HG03064 (cell line): ENCODE data around the gene ARHGEF16.

Source experiments
- ATAC-seq: cut with Tn5 transposase; IDR thresholded peaks from one replicate; pipeline ENCODE4 v1.9.1; 2021; ENCODE audit warnings: low read depth; ENCODE audit not compliant: unreplicated experiment

Gene ARHGEF16

DNA sequence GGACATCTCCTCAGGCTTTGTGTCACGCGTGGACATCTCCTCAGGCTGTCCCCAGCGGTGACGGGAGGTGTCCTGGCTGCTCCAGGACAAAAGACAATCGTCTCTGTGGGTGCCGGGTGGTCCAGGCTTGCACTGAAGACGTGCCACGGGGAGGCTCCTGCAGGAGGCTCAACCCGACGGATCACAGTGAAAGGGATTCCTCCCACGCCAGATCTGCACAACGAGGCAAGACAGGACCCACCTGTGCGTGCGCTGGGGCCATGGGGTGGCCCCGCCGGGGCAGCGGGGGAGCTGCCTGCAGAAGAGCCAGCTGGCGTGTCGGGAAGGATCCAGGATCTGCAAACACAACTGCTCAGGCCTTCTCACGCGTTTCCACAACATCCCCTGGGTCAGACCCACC, 18.8 kb upstream of the ARHGEF16 start:
- ATAC-seq = no peak

DNA sequence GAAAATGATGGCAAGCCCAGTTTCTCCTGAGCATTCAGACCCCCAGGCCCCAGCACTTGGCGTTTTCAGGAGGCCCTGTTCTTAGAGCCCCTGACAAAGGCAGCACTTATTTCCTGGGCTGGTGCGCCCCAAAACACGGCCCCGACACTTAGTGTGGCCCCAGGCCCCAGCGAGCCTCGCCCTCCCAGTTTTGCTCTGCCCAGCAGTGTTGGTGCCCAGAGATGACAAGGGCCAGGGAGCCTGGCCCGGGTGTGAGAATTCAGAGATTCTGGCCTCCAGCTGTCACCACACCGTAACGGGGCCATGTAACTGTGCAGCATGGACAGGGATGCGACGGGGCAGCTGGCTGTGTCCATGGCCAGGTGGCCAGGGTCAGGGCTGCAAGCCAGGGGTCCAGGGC, 18.0 kb upstream of the ARHGEF16 start:
- ATAC-seq = no peak

DNA sequence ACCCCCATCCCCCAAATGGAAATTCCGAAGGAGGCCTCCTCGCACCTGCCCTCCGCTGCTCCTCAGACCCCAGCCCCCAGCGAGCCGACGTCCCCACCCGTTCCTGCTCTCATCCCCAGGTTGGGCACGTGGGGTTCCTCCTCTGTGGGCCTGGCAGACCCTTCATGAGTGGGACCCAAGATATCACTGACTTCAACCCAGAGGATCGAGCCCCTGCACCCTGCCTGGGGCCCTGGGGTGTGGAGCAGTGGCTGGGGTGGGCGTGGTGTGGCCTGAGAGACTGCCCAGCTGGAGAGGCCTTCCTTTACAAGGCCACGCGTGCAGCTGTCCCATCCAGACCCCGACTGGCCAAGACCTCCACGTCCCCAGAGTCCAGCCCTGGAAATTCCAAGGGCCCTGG, 17.6 kb upstream of the ARHGEF16 start:
- ATAC-seq = no peak

DNA sequence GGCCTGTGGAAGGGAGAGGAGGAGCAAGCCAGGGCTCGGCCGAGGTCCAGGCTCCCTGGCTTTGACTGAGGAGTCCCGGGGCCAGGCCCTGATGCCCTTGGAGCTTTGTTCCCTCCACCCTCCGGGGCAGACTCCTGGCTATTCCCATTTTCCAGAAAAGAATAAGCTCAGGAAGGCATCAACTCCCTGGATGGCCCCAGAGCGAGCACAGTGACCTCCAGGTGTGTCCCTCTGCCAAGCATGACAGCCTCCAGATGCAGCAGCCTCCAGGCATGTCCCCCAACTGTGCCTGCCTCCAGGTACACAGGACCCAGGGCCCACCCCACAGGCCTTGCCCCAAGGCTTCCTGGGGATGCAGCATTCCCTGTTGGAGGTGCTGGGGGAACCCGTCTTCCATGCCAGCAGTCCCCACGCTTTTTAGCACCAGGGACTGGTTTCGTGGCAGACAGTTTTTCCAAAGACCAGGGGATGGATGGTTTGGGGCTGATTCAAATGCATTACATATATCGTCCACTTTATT, 15.7 kb upstream of the ARHGEF16 start:
- ATAC-seq = no peak

DNA sequence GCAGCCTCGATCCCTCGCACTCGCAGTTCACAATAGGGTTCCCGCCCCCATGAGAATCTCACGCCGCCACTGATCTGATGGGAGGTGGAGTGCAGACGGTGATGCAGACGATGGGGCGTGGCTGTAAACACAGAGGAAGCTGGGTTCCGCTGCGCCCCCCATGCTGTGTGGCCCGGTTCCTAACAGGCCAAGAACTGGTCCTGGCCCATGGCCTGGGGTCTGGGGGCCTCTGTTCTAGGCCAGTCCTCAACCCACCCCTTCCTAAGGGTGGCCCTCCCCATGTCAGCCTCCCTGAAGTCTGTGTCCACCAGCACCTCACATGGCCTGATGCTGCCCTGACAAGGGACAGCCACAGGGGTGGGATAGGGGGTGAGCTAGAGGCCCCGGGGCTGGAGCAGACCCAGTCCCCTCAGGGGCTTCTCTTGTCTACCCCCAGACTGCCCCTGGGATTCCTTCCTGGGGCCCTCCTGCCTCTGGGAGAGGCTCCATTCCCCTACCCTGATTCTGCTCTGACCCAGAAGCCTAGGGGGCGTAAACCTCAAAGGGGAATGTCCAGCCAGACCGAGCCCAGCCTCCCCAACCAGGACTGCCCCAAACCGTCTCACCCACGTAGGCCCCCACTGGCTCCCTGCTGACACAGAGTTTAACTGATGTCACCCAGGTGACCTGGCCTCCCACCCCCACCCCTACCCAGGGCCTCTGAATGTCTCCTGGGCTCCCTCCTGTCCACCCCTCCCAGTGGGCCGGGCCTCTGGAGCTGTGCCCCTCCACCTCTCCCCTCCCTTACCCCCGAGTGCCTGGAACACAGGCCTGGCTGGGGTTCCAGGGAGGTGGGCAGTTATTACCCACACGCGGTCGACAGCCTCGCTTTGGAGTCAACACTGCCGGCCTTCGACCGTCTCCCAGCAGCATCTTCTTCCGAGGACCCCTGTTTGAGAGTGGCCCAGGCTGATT, 14.8 kb upstream of the ARHGEF16 start:
- no peak for ATAC-seq

DNA sequence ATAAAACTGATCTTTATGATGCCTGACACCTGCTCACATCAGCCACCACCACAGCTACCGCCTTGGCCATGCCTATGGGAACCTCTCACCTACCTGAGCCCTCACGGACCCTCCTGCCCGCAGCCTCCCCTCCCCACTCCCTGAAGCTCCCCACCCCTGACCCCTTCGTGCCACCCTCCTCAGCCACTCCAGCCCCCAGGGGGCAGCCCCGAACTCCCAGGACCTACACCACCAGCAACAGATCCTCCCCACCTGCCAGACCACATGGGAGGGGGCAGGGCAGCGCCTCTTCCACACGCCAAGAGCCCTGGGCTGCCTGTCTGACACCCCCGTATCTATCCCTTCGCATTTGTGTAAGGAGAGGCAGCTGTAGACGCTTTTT, 14.2 kb upstream of the ARHGEF16 start:
- no peak for ATAC-seq

DNA sequence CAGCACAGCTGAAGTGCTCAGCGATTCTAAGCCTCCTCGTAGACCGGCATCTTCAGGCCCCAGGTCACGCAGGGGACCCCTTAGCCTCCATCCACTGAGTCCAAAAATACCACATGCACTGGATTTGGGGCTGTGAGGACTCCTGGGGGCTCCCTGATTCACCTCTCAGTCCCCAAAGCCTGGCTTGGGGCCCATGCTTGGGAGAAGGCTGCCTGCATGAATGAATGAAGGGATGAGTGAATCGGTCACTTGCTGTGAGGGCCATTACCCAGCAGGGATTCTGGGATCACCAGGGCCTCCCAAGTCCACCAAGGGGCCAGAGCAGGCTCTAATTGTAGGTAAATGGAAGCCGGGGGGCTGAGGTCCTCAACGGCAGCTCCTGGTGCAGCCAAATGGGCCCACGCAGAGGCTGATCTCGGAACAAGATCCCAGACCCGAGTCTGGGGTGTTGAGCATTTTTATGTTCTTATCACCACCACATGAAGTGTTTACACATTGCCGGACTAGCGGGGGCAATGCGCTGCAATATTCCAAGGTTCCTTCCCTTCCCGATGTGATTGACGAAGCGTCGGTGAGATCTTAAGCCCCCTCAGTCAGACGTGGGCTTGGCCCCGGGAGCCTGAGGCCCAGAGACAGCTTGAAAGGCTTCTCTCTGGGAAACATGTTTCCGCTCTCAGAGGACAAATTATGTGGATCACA, 13.6 kb upstream of the ARHGEF16 start:
- ATAC-seq = no peak

DNA sequence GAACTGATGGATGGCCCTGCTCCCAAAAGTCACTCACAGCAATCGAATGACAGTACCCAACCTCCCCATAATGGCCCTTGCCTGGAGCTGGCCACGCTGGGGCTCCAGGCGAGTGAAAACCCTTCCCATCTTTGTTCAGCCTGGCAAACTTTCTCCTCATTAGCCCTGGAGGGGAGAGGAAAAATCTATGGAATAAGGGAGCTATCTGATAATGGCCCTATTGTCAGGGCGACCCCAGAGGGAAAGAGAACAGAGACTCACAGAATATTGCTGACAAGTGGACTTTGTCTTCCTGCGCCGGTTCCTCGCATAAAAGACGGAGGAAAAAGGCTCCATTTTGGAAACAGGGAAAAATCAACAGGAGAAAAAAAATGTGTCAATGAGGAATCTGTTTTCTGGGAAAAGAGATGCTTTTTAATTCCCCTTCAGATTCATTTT, 13.0 kb upstream of the ARHGEF16 start:
- ATAC-seq = no peak

DNA sequence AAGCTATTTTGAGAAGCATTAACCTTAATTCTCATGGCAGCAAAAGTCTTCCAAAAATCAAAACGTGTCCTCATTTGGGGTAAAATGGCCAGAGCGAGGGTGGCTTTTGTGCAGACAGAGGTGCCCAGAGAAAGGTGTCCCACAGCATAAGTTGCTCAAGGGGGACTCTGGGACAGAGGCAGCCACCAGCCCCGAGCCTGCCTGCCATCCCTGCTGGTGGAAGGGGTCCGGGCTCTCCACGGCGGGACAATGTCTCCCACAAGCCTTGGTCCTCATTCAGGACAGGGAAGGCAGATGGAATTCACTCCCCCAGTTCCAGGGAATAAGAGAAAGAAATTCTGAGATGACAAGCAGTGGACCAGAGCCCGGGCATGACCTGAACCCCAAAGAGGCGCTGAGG, 12.6 kb upstream of the ARHGEF16 start:
- no peak for ATAC-seq

DNA sequence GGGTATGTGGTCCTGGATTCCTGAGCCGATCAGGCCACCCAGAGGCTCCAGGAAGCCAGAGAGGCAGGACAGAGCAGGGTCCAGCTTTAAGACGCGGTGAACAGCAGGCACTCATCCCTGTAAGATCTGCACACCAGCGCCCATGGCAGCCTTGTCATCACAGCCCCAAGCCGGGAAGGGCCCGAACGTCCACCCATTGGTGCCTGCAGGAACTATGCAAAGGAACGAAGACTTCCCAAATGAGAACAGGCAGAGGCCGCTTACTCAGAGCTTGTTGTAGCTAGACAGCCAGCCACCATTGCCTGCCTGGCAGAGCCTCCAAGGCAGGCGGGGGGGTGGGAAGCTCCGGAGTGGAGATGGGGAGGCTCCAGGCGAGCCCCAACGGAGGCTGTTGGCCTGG, 12.1 kb upstream of the ARHGEF16 start:
- ATAC-seq = no peak

DNA sequence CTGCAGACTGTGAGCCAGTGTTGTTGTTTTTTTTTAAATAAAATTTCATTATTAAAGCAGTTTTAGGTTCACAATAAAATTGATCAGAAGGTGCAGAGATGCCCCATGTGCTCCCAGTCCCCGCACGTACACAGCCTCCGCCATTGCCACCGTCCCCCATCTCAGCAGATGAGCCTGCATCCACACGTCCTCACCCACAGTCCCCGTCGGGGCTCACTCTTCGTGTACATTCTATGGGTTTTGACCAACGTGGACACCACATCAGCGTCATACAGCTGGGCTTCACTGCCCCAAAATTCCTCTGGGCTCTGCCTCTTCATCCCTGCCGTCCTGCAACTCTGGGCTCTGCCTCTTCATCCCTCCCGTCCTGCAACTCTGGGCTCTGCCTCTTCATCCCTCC, 11.6 kb upstream of the ARHGEF16 start:
- ATAC-seq = no peak

DNA sequence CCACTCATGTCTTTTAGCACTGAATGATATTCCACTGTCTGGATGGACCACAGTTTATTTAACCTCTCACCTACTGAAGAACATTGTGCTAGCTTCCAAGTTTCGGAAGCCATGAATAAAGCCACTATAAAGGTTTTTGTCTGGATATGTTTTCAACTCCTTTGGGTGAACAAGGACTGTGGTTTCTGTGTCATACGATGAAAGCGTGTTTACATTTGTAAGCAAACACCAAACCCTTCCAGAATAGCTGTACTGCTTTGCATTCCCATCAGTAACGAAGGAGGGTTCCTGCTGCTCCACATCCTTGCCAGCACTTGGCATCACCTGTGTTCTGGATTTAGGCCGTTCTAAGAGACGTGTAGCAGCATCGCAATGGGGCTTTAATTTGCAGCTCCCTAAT, 10.7 kb upstream of the ARHGEF16 start:
- ATAC-seq = no peak

DNA sequence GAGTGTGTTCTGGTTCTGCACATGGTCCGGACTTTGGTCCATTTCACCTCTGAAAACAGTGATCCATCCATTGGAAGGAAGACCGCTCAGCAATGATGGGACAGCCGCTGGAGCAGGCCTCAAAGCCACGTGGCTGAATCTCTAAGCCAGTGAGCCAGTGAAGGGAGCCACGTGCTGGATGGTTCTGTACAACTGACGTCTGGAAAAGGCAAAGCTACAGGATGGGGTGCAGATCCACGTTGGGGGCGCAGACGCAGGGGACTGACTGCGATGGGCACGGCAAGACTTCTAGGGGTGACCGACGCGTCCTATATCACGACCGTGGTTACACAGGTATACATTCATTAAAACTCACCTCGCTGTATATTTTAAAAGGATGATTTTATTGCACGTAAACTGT, 10.2 kb upstream of the ARHGEF16 start:
- ATAC-seq = no peak

DNA sequence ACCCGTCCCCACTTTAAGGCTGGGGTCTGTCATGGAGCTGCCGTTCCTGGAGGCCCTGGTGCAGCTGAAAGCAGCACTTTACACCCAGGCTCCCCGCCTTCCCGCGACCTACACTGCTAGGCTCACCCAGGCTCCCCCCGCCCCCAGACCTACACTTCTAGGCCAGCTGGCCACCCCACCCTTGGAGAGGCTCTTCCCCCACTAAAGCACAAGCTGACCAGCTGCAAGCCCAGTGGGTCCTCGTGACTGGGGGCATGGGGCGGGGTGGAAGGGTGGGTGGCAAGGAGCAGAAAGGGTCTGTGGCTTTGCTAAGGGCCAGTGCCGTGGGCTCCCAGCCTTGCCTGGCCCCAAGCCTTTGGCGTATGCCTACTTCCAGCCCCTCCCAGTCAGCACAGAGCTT, 9.7 kb upstream of the ARHGEF16 start:
- ATAC-seq = no peak

DNA sequence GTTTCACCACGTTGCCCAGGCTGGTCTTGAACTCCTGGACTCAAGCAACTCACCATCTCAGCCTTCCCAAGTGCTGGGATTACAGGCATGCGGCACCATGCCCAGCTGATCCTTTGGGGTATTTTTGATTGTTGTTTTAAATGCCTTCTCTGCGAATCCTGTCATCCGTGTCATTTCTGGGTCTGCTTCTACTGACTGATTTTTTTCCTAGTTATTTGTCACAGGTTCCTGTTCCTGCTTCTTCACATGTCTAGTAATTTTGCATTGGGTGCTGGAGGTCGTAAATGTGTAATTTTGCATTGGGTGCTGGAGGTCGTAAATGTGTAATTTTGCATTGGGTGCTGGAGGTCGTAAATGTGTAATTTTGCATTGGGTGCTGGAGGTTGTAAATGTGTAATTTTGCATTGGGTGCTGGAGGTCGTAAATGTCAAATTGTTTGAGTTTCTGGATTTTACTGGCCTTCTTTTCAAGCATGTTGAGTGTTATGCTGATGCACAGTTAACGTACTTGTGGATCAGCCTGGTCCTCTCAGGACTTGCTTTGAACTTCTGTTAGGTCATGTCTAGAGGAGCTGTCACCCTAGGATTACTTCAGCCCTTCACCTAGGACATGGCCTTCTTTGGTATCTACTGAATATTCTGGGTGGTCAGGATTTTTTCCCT, 4.1 kb upstream of the ARHGEF16 start:
- ATAC-seq = no peak

DNA sequence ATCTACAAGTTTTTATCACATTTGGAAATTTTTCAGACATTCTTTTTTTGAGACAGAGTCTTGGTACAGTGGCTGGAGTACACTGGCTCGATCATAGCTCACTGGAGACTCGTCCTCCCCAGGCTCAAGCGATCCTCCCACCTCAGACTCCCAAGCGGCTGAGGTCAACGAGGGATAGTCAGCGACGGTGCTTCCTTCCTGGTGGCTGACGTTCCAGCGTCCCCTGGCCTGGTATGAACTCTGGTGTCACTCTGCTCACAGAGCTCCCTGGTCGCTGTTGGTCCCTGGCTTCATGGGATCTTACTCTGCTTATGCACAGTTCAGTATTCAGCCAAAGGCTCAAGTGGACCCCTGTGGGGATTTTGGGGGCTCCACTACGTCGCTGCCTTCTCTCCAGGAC, 3.5 kb upstream of the ARHGEF16 start:
- ATAC-seq = no peak

DNA sequence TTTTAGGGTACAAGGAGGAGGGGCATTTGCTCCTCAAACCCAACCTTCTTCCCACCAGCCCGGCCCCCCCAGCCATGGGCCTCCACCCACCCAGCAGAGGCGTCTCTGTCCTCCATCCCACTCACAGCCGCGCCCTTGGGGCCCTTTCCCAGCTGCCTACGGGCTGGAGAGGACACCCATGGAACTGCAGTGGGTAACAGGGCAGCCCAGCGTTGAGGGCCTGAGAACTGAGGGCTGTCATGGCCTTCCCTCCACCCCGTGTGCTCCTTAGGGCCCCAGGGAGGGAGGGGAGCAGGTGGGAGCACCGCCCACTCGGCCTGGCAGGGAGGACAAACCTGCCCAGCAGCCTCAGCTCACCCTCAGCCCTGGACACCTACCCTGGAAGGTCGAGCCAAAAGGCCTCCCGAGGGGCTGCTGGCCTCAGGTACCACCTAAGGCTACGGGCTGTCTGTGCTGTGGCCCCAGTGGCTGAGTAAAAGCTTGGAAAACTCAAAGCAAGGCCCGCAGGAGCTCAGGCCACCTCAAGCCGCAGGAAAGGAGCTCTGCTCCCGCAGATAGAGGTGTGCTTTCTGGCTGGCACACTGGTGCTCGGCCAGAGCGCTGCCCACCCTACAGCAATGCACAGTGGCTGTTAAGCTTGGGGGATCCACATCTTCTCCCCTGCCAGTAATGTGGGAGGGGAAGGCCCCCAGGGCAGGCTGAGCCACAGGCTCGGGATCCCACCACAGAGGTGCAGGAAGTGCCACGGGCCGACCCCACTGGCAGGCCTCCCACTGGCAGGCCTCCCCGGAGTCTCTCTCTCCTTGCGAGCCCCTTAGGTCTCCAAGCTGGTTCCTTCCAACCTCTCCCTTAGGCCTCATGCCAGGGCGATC, 2.2 kb upstream of the ARHGEF16 start:
- no peak for ATAC-seq

DNA sequence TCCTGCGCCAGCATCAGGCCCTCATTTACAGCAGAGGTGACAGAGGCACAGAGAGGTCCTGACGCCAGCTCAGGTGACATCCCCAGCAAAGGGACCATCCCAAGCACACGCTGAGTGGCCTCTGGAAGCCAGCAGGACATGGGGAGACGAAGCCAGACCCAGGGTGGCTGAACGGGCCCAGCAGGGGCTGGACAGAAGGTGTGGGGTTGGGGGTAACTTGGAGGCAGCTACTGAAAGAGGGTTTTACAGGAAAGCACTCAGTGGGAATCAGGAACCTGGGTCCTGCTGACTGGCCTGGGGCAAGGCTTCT, 1.6 kb upstream of the ARHGEF16 start:
- ATAC-seq = no peak

DNA sequence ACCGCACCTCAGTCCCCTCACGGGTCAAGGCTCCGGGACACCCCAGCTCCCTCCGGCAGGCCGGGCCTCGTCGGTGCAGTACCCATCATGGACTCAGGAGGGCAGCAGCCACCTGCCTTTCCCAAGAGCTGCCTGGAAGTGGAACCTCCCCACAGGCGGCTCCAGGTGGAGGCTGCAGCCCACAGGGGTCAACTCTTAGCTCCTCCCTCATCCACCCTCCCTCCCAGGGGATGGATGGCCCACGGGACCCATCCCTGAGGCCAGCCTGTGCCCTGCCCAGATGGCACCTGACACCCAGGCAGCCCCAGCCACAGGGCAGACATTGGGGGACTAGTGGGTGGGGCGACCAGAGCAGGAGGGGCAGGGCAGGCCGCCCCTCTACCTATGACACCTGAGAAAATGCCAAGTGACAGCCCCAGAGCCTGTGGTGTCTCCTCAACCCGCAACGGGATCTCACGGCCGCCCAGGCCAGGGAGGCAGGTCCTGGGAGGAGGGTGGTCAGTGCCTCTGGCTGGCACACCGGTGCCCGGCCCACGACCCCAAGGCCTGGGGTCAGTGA, 1.2 kb upstream of the ARHGEF16 start:
- no peak for ATAC-seq
